NB4 (cell line): ENCODE data around the gene HARS2.

Source experiments
- POLR2A ChIP-seq: IDR thresholded peaks from 2 replicates; pipeline ENCODE4 v1.6.1; 2011; ENCODE audit warnings: mild to moderate bottlenecking; ENCODE audit not compliant: insufficient read length; ENCODE audit errors: extremely low read depth
- TF ChIP-seq, protein P1 (sequence below): IDR thresholded peaks from one replicate; pipeline ENCODE4 v1.5.1; 2012; ENCODE audit warnings: low read depth, low read length

DNA sequence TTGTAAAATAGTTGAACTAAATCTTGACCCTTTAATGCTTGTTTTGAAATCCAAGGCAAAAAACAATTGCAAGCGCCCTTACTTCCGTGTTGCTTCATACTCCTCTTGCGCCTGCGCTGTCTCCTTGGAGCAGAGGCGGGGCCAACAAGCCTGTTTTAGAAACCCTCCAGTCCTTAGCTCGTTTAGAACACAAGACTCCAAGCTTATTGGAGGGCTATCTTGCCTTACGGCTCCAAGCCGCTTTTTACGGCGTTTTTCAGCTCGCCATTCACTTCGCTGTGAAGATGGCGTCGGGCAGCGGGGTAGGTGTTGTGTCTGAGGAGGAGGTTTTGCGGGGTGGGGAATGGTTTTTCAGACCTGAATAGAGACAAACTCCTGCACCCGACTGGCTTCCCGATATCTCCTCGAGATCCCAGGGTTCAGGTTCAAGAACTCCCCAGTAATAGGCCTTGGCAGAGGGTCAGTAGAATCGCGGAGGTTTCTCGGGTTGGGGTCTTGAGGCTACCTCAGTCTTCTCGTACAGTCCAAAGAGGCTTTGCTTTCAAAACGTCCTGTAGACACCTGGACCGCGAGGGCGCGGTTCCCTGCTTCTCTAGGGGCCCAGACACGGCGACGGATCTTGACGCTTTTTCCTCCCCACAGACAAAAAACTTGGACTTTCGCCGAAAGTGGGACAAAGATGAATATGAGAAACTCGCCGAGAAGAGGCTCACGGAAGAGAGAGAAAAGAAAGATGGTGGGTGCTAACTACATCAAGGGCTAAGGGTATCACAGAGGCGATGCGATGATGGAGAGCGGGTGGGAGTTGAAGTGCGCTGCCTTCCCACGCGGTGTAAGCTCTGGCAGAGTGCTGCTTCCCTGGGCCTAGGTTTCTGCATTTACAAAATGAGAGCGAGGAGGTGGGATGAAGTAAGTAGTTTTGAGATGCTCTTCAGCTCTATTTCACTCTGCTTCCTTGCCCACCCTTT is 9.2 kb downstream of the HARS2 start, which contains the start of gene ZMAT2:
- TF ChIP-seq, protein P1, sequence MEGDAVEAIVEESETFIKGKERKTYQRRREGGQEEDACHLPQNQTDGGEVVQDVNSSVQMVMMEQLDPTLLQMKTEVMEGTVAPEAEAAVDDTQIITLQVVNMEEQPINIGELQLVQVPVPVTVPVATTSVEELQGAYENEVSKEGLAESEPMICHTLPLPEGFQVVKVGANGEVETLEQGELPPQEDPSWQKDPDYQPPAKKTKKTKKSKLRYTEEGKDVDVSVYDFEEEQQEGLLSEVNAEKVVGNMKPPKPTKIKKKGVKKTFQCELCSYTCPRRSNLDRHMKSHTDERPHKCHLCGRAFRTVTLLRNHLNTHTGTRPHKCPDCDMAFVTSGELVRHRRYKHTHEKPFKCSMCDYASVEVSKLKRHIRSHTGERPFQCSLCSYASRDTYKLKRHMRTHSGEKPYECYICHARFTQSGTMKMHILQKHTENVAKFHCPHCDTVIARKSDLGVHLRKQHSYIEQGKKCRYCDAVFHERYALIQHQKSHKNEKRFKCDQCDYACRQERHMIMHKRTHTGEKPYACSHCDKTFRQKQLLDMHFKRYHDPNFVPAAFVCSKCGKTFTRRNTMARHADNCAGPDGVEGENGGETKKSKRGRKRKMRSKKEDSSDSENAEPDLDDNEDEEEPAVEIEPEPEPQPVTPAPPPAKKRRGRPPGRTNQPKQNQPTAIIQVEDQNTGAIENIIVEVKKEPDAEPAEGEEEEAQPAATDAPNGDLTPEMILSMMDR: no peak
- TF ChIP-seq POLR2A: peak; percentile 79
